ENCODE measurements around the gene SLC2A6. TPM values are rescaled to one million over a fixed set of nuclear protein-coding genes. Genes with fewer than 3 reads are reported as not detected.

The SLC2A6 gene
- total RNA-seq, 2 experiments from 2014 or later, result 2.2 to 2.6 TPM

GRCh38 chr9:133468374-133468773 lies 10.5 kb downstream of the SLC2A6 start:
- Mint-ChIP-seq H3K4me1 (ENCODE audit: low read depth) (no peaks in the 10 kb centered on the region), H3K27me3 (no peaks in the 10 kb centered on the region), H3K9me3 (no peaks in the 10 kb centered on the region), H3K4me3 (no peak overlapping the region), H3K36me3 (no peaks in the 10 kb centered on the region), H3K27ac (no peak overlapping the region)
- CTCF ChIA-PET, result interaction anchor here (1.3 kb wide), 1 partner anchor 18 kb away, joined by 3 read pairs; no protein-coding TSS in a partner anchor
- POLR2A ChIA-PET, result no interaction called here
- DNase-seq, result no peak
- intact Hi-C loops (cut with micrococcal nuclease), result no loop called here

- Mint-ChIP-seq H3K9me3 (no peaks in the 10 kb centered on the region), H3K27ac (no peak overlapping the region), H3K27me3 (no peaks in the 10 kb centered on the region), H3K4me3 (no peak overlapping the region), H3K36me3 (no peaks in the 10 kb centered on the region), H3K4me1 (ENCODE audit: low read depth) (no peaks in the 10 kb centered on the region)
- no peak for DNase-seq
- POLR2A ChIA-PET, result no interaction called here
- CTCF ChIA-PET, result interaction anchor here (1.1 kb wide), 1 partner anchor 12 kb away, joined by 3 read pairs; the partner anchor contains the start of gene SLC2A6
- intact Hi-C loops (cut with micrococcal nuclease), result no loop called here
Observed at GRCh38 chr9:133467101-133467500, 11.8 kb downstream of the SLC2A6 start.

GRCh38 chr9:133465984-133466383 lies 12.9 kb downstream of the SLC2A6 start:
- Mint-ChIP-seq H3K4me3 (no peak overlapping the region), H3K4me1 (ENCODE audit: low read depth) (no peaks in the 10 kb centered on the region), H3K27me3 (no peaks in the 10 kb centered on the region), H3K27ac (no peak overlapping the region), H3K9me3 (no peaks in the 10 kb centered on the region), H3K36me3 (no peaks in the 10 kb centered on the region)
- no peak for DNase-seq
- POLR2A ChIA-PET, result no interaction called here
- CTCF ChIA-PET, result no interaction called here
- intact Hi-C loops (cut with micrococcal nuclease), result no loop called here

- Mint-ChIP-seq H3K36me3 (no peaks in the 10 kb centered on the region), H3K27me3 (no peaks in the 10 kb centered on the region), H3K27ac (no peak overlapping the region), H3K4me1 (ENCODE audit: low read depth) (peaks cover 4% of the 10 kb centered on the region), H3K9me3 (no peaks in the 10 kb centered on the region), H3K4me3 (no peak overlapping the region)
- POLR2A ChIA-PET, result no interaction called here
- CTCF ChIA-PET, result no interaction called here
- intact Hi-C loops (cut with micrococcal nuclease), result no loop called here
- no peak for DNase-seq
Observed at GRCh38 chr9:133464638-133465037, 14.3 kb downstream of the SLC2A6 start.

GRCh38 chr9:133463864-133464615 lies 14.9 kb downstream of the SLC2A6 start:
- Mint-ChIP-seq H3K27me3 (no peaks in the 10 kb centered on the region), H3K4me3 (no peak overlapping the region), H3K4me1 (ENCODE audit: low read depth) (peaks cover 7% of the 10 kb centered on the region), H3K27ac (no peak overlapping the region), H3K36me3 (no peaks in the 10 kb centered on the region), H3K9me3 (no peaks in the 10 kb centered on the region)
- ChIA-PET POLR2A (no interaction called here), CTCF (no interaction called here)
- no peak for DNase-seq
- intact Hi-C loops (cut with micrococcal nuclease), result no loop called here

GRCh38 chr9:133463234-133463863 lies 15.6 kb downstream of the SLC2A6 start:
- H3K4me1 Mint-ChIP-seq (ENCODE audit: low read depth), result peaks cover 7% of the 10 kb centered on the region
- no peak overlapping the region for H3K4me3 Mint-ChIP-seq
- CTCF ChIA-PET, result interaction anchor here (1.1 kb wide), 1 partner anchor 22 kb away, joined by 4 read pairs; no protein-coding TSS in a partner anchor
- no peaks in the 10 kb centered on the region for H3K9me3 Mint-ChIP-seq
- POLR2A ChIA-PET, result no interaction called here
- no peaks in the 10 kb centered on the region for H3K36me3 Mint-ChIP-seq
- intact Hi-C loops (cut with micrococcal nuclease), result no loop called here
- H3K27me3 Mint-ChIP-seq, result no peaks in the 10 kb centered on the region
- DNase-seq, result no peak
- no peak overlapping the region for H3K27ac Mint-ChIP-seq

- DNase-seq, result no peak
- POLR2A ChIA-PET, result no interaction called here
- CTCF ChIA-PET, result no interaction called here
- intact Hi-C loops (cut with micrococcal nuclease), result no loop called here
- Mint-ChIP-seq H3K36me3 (no peaks in the 10 kb centered on the region), H3K27ac (no peak overlapping the region), H3K4me3 (no peak overlapping the region), H3K4me1 (ENCODE audit: low read depth) (peaks cover 7% of the 10 kb centered on the region), H3K9me3 (no peaks in the 10 kb centered on the region), H3K27me3 (no peaks in the 10 kb centered on the region)
Observed at GRCh38 chr9:133461975-133462374, 16.9 kb downstream of the SLC2A6 start.

- POLR2A ChIA-PET, result no interaction called here
- H3K27me3 Mint-ChIP-seq, result no peaks in the 10 kb centered on the region
- no peaks in the 10 kb centered on the region for H3K9me3 Mint-ChIP-seq
- no peaks in the 10 kb centered on the region for H3K36me3 Mint-ChIP-seq
- peak overlapping the region; percentile 58 for H3K27ac Mint-ChIP-seq
- CTCF ChIA-PET, result interaction anchor here (1.2 to 2.0 kb wide), 2 partner anchors 19 to 26 kb away, joined by 4 read pairs; no protein-coding TSS in a partner anchor
- H3K4me3 Mint-ChIP-seq, result peak overlapping the region; percentile 59
- intact Hi-C loops (cut with micrococcal nuclease), result no loop called here
- peaks cover 7% of the 10 kb centered on the region for H3K4me1 Mint-ChIP-seq (ENCODE audit: low read depth)
- peak; percentile 44 for DNase-seq
Observed at GRCh38 chr9:133460405-133461175, 18.3 kb downstream of the SLC2A6 start.

GRCh38 chr9:133459476-133460404 lies 19.2 kb downstream of the SLC2A6 start, which contains the start of gene CACFD1:
Gene CACFD1 (plus strand): TSS chr9:133459978. CDS start chr9:133460067, 89 bp downstream.
- Mint-ChIP-seq H3K4me3 (peak within 1 kb of the TSS; percentile 82), H3K4me1 (ENCODE audit: low read depth) (peaks cover 7% of the 10 kb centered on the region), H3K27me3 (no peaks in the 10 kb centered on the region), H3K9me3 (no peaks in the 10 kb centered on the region), H3K36me3 (no peaks in the 10 kb centered on the region), H3K27ac (peak within 1 kb of the TSS; percentile 62)
- ChIA-PET POLR2A (interaction anchor here (1.2 kb wide), 1 partner anchor 112 kb away, joined by 6 read pairs; the partner anchor contains the start of genes MED22 and RPL7A), CTCF (interaction anchor here (1.0 to 2.0 kb wide), 4 partner anchors 20 to 27 kb away, joined by 3 to 4 read pairs (median 4); no protein-coding TSS in a partner anchor)
- intact Hi-C loops (cut with micrococcal nuclease), result loop anchor here (1.0 to 5.0 kb wide), 3 partner anchors 20 to 88 kb away; partner anchors contain the start of genes ADAMTS13 and SLC2A6
- DNase-seq, result peak; percentile 94

- intact Hi-C loops (cut with micrococcal nuclease), result loop anchor here (1.0 to 5.0 kb wide), 3 partner anchors 21 to 87 kb away; partner anchors contain the start of genes ADAMTS13 and SLC2A6
- POLR2A ChIA-PET, result interaction anchor here (1.2 kb wide), 1 partner anchor 111 kb away, joined by 6 read pairs; the partner anchor contains the start of genes MED22 and RPL7A
- no peak for DNase-seq
- H3K4me1 Mint-ChIP-seq (ENCODE audit: low read depth), result peaks cover 7% of the 10 kb centered on the region
- no peaks in the 10 kb centered on the region for H3K27me3 Mint-ChIP-seq
- H3K4me3 Mint-ChIP-seq, result peak overlapping the region; percentile 82
- no peak overlapping the region for H3K27ac Mint-ChIP-seq
- no peaks in the 10 kb centered on the region for H3K36me3 Mint-ChIP-seq
- CTCF ChIA-PET, result interaction anchor here (1.0 to 2.0 kb wide), 4 partner anchors 21 to 28 kb away, joined by 3 to 4 read pairs (median 4); no protein-coding TSS in a partner anchor
- no peaks in the 10 kb centered on the region for H3K9me3 Mint-ChIP-seq
Observed at GRCh38 chr9:133458643-133459312, 20.1 kb downstream of the SLC2A6 start.

GRCh38 chr9:133457748-133458147 lies 21.2 kb downstream of the SLC2A6 start:
- H3K27ac Mint-ChIP-seq, result no peak overlapping the region
- no peaks in the 10 kb centered on the region for H3K36me3 Mint-ChIP-seq

More at GRCh38 chr9:133457748-133458147, 21.2 kb downstream of the SLC2A6 start:
- Mint-ChIP-seq H3K27me3 (no peaks in the 10 kb centered on the region), H3K9me3 (no peaks in the 10 kb centered on the region), H3K4me3 (no peak overlapping the region), H3K4me1 (ENCODE audit: low read depth) (peaks cover 7% of the 10 kb centered on the region)
- no peak for DNase-seq
- intact Hi-C loops (cut with micrococcal nuclease), result loop anchor here (5.0 kb wide), 1 partner anchor 35 kb away; the partner anchor contains the start of gene ADAMTS13
- ChIA-PET POLR2A (no interaction called here), CTCF (no interaction called here)

Measured in activated CD4-positive, alpha-beta memory T cell treated with anti-CD3 and anti-CD28 coated beads for 36 hours (primary cell).